ENCODE measurements around the gene ADGRB3.
"Not testable (repeated sequence)": the region's sequence is repeated elsewhere in the genome, so short reads cannot be mapped to it uniquely, and the experiment has no call there.

Gene ADGRB3

DNA sequence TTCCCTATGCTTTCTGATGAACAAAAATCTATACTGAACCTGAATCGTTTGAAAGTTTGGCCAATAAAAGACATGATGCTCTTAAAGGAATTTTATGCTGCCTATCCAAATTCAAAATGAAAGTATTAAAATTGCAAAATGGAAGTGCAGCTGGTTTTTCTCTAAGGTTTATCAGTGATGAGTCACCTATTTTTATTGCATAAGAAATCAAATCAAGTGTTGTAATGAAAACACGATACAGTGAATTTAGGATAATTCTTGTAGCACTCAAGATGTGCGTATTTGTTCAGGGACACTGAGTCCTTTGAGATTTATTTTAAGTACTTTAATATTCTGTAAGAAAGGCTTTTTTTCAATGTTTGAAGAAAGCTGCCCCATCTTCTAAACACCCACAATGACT lies 409.5 kb downstream of the ADGRB3 start:
- DNase-seq (ENCODE audit: low spot score): no peak

DNA sequence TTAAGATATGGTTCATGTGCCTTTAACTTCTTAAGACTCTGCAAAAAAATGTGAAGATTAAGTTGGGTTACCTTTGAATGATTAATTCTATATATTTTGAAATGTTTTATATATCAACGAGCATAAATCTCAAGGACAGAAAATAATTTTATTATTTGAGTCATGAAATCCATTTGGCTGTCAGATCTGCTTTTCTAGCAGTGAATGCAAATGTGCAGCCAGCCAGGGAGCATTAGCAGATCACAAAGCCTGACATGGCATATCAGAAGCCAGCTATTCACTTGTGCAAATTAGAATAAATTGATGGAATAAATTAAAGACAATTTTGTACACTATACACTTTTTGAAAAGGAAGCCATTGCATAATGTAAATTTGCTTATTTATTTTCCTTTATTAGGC lies 424.3 kb downstream of the ADGRB3 start:
- DNase-seq (ENCODE audit: low spot score): no peak

DNA sequence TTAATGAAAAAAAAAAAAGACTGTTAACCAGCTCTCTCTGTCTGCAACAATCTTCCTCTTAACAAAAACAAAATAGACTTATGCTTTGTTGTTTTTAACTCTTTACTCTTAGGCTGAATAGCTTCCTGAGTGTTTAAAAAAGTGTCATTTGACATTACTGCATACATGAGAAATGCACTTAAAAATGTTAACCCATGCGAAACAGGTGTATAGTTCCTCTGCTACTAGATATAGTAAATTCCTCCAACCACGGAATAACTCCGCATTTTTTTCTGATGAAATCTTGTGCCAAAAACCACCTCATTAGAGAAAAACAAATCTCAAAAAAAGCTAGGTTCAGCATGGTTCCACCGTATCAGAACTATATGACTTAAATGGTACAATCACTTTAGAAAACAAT lies 426.0 kb downstream of the ADGRB3 start:
- no peak for DNase-seq (ENCODE audit: low spot score)

DNA sequence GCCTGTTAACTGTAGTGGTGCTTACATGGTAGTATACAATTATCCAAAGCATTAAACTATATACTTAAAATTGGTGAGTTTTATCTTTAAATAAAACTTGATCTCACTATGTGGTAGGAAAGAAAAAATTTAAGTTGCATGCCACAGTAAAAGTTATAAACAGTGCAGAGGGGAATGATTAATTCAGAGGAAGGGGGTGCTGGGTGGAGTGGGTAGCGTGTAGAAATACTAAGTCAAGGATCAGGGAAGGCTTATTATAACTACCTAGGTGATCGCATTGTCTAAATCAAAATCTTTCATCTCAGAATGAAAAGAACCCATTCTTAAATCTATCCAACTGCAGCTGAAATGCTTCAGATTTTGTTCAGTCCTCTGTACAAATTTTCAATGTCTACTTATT lies 428.3 kb downstream of the ADGRB3 start:
- no peak for DNase-seq (ENCODE audit: low spot score)

- DNase-seq (ENCODE audit: low spot score): no peak
Observed at GRCh38 chr6:69064226-69064625, 429.1 kb downstream of the ADGRB3 start.

- DNase-seq (ENCODE audit: low spot score): no peak
Observed at GRCh38 chr6:69069881-69070280, 434.8 kb downstream of the ADGRB3 start.

DNA sequence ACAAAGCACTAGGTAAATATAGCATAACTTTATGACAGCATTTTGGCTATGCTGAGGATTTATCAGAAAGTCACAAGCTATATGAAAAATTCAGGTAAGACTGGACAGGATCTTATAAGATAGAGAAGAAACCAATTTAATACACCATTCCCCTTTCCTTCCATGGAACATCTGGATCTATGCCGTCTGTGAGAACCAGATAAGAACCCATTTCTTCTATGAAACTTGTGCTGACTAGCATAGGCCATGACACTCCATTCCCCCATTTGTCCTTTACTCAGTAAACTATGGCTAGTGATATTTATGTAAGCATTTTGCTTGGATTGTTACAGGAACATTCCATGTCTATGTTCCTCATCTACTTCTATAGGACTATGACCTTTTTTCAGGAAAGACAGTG lies 437.7 kb downstream of the ADGRB3 start:
- no peak for DNase-seq (ENCODE audit: low spot score)

- no peak for DNase-seq (ENCODE audit: low spot score)
Observed at GRCh38 chr6:69084746-69085335, 449.8 kb downstream of the ADGRB3 start.

GRCh38 chr6:69086689-69087088 lies 451.6 kb downstream of the ADGRB3 start:
- no peak for DNase-seq (ENCODE audit: low spot score)

- DNase-seq (ENCODE audit: low spot score): no peak
Observed at GRCh38 chr6:69089539-69089938, 454.5 kb downstream of the ADGRB3 start.

GRCh38 chr6:69090132-69090531 lies 455.1 kb downstream of the ADGRB3 start:
- DNase-seq (ENCODE audit: low spot score): no peak

GRCh38 chr6:69096681-69097080 lies 461.6 kb downstream of the ADGRB3 start:
- no peak for DNase-seq (ENCODE audit: low spot score)

- no peak for DNase-seq (ENCODE audit: low spot score)
Observed at GRCh38 chr6:69097948-69098347, 462.9 kb downstream of the ADGRB3 start.

GRCh38 chr6:69098910-69099309 lies 463.8 kb downstream of the ADGRB3 start:
- DNase-seq (ENCODE audit: low spot score): no peak

DNA sequence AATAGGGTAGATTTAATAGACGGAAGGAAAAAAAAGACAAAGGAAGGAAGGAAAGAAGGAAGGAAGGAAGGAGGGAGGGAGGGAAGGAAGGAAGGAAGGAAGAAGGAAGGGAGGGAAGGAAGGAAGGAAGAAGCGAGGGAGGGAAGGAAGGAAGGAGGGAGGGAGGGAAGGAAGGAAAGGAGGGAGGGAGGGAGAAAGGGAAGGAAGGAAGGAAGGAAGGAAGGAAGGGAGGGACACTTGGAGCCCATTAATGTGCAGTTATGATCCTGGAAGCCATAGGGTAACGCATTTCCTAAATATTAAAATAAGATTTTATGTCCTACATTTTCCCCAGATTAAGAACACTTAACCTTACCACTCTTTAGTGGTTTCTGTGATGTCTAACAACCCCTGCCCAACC lies 465.7 kb downstream of the ADGRB3 start:
- no peak for DNase-seq (ENCODE audit: low spot score)

DNA sequence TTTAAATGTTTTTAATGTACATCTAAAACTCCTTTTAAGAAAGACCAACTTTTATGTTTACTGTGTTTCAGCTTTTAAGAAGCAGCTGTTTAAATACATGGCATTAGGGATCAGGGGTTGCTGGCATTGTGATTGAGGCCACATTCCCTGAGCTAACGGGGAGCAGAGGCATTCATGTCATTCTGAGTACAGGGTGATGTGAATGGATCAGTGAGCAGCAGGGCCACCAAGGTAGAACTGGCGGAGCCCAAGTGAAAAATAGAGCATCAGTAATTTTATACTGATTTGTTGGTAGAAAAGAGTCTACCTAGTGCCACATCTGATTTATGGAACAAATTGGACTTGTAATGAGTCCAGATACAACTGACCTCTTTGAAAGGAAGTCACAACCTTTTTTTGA lies 467.3 kb downstream of the ADGRB3 start:
- DNase-seq (ENCODE audit: low spot score): no peak

- DNase-seq (ENCODE audit: low spot score): no peak
Observed at GRCh38 chr6:69105288-69105687, 470.2 kb downstream of the ADGRB3 start.

GRCh38 chr6:69106511-69106910 lies 471.4 kb downstream of the ADGRB3 start:
- DNase-seq (ENCODE audit: low spot score): no peak

GRCh38 chr6:69111301-69111700 lies 476.2 kb downstream of the ADGRB3 start:
- DNase-seq (ENCODE audit: low spot score): no peak

GRCh38 chr6:69116658-69117057 lies 481.6 kb downstream of the ADGRB3 start:
- no peak for DNase-seq (ENCODE audit: low spot score)

- DNase-seq (ENCODE audit: low spot score): not testable (repeated sequence)
Observed at GRCh38 chr6:69121461-69122406, 486.7 kb downstream of the ADGRB3 start.

GRCh38 chr6:69122407-69122773 lies 487.3 kb downstream of the ADGRB3 start:
- DNase-seq (ENCODE audit: low spot score): no peak

DNA sequence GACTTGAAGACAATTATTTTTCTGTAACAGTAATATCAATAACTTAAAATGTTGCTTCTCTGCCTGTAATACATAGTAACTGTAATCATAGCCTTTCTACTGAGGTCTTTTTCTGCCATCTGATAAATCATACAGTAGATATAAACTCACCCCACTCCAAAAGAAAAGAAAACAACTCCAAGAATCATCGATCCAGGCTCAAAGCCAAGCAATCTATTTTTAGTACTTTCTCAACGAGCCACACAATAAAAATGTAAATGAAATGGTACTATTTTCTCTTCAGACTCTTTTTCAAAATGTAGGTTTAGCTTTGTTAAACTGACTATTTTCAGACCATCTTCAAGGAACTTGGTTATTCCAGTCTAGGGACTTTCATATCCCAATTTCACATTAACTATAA lies 493.3 kb downstream of the ADGRB3 start:
- DNase-seq (ENCODE audit: low spot score): no peak

GRCh38 chr6:69129046-69129445 lies 494.0 kb downstream of the ADGRB3 start:
- DNase-seq (ENCODE audit: low spot score): no peak

Data from LoVo (cell line).